GM19324 (cell line): Measurements from ENCODE around the gene TMC1.
"Not testable (repeated sequence)": the region's sequence is repeated elsewhere in the genome, so short reads cannot be mapped to it uniquely, and the experiment has no call there.

Experiments used
- ATAC-seq: cut with Tn5 transposase; IDR thresholded peaks from one replicate; pipeline ENCODE4 v1.9.1; 2021; ENCODE audit warnings: mild to moderate bottlenecking, moderate library complexity; ENCODE audit not compliant: unreplicated experiment, low FRiP score

The TMC1 gene

GRCh38 chr9:72856972-72857623 is 335.7 kb downstream of the TMC1 start:
- no peak for ATAC-seq

- no peak for ATAC-seq
These were observed 336.2 kb downstream of the TMC1 start for GRCh38 chr9:72857624-72857996.

- no peak for ATAC-seq
These were observed 336.9 kb downstream of the TMC1 start for GRCh38 chr9:72858089-72858912.

- ATAC-seq, result not testable (repeated sequence)
These were observed 341.4 kb downstream of the TMC1 start for GRCh38 chr9:72862788-72863187.

- no peak for ATAC-seq
These were observed 342.2 kb downstream of the TMC1 start for GRCh38 chr9:72863456-72864094.

GRCh38 chr9:72864327-72864726 is 342.9 kb downstream of the TMC1 start:
- ATAC-seq, result no peak

GRCh38 chr9:72871685-72872084 is 350.3 kb downstream of the TMC1 start:
- no peak for ATAC-seq

- ATAC-seq, result no peak
These were observed 351.3 kb downstream of the TMC1 start for GRCh38 chr9:72872718-72873117.

- no peak for ATAC-seq
These were observed 352.0 kb downstream of the TMC1 start for GRCh38 chr9:72873456-72873855.

- no peak for ATAC-seq
These were observed 352.9 kb downstream of the TMC1 start for GRCh38 chr9:72874344-72874743.

GRCh38 chr9:72875221-72875620 is 353.8 kb downstream of the TMC1 start:
- ATAC-seq, result no peak

- no peak for ATAC-seq
These were observed 359.4 kb downstream of the TMC1 start for GRCh38 chr9:72880821-72881220.

GRCh38 chr9:72882117-72882775 is 360.8 kb downstream of the TMC1 start:
- ATAC-seq, result no peak

GRCh38 chr9:72883875-72884274 is 362.5 kb downstream of the TMC1 start:
- ATAC-seq, result no peak

- no peak for ATAC-seq
These were observed 363.1 kb downstream of the TMC1 start for GRCh38 chr9:72884508-72884907.
